ENCODE data around the gene KRTAP10-10.
"Not testable (repeated sequence)": the region's sequence is repeated elsewhere in the genome, so short reads cannot be mapped to it uniquely, and the experiment has no call there.

The KRTAP10-10 gene

DNA sequence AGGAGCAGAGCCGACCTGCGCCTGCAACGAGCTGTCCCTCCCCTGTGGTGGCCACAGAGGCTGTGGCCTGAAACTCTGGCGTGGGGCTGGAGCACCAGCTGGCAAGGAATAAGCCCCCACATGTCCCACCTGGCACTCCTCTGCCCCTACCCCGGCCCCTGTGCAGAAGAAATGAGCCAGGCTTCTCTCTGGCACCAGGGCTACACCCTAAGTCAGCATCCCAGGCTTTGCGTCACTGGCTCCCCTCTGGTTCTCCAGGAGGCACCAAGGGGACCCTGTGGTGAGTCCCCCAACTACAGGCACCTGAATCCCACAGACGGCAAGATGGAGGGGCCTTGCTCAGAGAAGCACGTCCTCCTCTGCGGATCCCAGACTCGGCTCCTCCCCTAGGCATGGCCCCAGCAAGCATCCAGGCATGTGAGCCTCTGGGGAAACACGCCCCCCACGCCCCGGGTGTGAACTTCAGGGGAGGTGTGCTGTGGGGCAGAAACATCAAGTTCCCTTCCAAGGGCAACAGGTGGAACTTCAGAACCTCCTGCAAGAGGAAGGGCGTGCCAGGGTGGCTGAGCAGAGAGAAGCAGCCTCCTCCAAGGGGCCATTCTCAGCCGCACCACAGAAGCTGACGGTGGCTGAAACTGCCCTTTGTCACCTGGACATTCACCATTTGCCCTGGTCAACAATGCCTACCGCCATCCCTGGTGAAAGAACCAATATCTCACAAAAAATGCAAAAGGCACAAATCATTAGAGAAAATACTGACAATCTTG is 33.9 kb upstream of the KRTAP10-10 start:
- DNase-seq: no peak

DNA sequence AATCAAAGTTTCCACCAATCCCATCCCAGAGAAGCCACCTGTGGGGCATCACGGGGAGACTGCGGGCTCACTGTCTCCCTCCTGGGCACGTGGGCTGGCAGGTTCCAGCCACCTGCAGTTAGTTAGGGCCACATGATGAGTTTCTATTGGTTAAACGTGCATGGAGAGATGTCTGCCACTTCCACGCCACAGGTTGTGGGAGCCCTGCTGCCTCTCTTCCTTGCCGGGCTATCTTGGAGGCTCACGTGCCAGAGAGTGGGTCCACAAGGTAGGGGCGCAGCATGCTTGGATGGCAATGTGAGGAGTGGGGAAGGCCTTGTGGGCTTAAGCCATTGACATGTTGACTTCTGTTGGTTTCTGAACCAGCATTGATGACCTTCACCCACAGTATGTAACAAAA is 33.2 kb upstream of the KRTAP10-10 start:
- DNase-seq: no peak

DNA sequence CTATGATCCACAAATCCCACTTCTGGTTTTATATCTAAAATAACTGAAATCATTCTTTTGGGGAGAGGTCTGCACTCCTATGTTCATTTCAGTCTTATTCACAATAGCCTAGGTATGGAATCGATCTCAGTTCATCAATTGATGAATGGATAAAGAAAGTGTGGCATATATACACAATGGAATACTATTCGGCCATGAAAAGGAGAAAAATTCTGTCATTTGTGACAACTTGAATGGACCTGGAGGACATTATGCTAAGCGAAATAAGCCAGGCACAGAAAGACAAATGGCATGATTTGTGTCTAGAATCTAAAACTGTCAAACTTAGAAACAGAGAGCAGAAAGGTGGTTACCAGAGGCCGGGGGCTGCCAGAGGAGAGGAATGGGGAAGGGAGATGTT is 30.7 kb upstream of the KRTAP10-10 start:
- no peak for DNase-seq

DNA sequence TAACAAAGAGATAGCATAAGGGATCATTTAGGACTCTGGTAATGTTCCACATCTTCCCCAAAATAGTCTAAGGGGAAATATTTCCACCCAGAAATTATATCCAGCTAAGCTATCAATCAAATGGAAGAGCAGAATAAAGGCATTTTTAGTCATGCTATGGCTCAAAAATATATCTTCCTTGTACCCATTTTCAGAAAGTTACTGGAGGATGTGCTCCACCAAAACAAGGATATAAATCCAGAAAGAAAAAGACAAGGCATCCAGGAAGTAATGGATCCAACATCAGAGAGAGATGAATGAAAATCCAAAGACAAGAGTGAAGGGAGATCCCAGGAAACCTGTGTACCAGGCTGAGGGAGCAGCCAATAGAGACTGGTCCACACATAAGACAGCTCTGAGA is 28.0 kb upstream of the KRTAP10-10 start:
- no peak for DNase-seq

DNA sequence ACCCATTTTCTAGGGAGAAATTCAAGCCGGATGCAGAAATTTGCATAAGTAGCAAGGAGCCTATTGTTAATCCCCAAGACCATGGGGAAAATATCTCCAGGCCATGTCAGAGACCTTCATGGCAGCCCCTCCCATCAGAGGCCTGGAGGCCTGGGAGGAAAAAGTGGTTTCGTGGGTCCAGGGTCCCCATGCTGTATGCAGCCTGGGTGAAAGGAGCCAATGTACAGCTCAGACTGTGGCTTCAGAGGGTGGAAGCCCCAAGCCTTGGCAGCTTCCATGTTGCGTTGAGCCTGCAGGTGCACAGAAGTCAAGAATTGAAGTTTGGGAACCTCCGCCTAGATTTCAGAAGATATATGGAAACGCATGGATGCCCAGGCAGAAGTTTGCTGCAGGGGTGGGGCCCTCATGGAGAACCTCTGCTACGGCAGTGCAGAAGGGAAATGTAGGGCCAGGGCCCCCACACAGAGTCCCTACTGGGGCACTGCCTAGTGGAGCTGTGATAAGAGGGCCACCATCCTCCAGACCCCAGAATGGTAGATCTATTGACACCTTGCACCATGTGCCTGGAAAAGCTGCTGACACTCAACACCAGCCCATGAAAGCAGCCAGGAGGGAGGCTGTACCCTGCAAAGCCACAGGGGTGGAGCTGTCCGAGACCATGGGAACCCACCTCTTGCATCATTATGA is 26.9 kb upstream of the KRTAP10-10 start:
- not testable (repeated sequence) for DNase-seq

DNA sequence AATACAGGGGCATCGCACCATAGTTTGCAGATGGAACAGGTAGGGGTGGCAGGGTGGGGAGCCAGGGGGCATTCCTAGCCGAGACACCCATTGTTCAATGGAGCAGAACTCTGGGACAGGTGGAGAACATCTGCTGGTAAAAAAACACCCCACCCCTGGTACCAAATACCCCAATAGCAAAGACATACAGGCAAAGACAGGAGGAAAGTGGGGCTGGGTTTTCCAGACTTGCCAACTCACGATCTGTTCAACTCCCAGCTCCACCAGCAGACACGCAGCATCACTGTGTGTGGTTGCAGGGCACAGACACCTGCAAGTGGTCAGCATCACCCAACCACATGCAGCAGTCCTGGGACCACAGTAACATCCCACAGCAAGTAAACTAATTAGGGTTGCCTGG is 25.6 kb upstream of the KRTAP10-10 start:
- DNase-seq: no peak

DNA sequence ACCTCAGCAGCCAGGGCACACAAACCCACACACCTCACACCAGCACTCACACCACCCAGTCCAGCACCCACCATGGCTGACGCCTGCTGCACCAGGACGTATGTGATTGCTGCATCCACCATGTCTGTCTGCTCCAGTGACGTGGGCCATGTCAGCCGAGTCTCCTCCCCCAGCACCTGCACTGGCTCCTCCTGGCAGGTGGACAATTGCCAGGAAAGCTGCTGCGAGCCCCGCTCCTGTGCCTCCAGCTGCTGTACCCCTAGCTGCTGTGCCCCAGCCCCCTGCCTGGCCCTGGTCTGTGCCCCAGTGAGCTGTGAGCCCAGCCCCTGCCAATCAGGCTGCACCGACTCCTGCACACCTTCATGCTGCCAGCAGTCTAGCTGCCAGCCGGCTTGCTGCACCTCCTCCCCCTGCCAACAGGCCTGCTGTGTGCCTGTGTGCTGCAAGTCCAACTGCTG is 25.1 kb upstream of the KRTAP10-10 start, which contains the start of gene KRTAP10-8:
TSS of gene KRTAP10-8 (plus strand) at position 51 of the 458 bp plus-strand sequence. CDS start at position 73, 22 bp downstream.
- DNase-seq: no peak

DNA sequence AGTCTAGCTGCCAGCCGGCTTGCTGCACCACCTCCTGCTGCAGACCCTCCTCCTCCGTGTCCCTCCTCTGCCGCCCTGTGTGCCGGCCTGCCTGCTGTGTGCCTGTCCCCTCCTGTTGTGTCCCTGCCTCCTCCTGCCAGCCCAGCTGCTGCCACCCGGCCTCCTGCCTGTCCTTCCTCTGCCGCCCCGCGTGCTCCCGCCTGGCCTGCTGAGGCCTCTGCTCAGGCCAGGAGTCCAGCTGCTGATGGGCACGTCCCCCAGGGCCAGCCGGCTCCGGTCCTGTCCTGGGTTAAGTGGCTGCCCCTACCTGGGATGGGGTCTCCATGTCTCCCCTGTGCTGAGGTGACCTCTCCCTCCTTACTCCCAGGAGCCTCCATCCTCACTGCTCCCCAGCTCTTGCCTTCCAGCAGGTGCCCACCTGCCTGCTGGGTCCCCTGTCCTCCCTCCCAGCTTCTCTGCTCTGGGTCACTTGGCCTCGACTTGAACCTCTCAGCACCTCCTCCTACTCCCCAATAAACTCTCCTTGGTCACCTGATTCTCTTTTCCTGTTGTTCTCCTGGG is 24.4 kb upstream of the KRTAP10-10 start:
- DNase-seq: no peak

DNA sequence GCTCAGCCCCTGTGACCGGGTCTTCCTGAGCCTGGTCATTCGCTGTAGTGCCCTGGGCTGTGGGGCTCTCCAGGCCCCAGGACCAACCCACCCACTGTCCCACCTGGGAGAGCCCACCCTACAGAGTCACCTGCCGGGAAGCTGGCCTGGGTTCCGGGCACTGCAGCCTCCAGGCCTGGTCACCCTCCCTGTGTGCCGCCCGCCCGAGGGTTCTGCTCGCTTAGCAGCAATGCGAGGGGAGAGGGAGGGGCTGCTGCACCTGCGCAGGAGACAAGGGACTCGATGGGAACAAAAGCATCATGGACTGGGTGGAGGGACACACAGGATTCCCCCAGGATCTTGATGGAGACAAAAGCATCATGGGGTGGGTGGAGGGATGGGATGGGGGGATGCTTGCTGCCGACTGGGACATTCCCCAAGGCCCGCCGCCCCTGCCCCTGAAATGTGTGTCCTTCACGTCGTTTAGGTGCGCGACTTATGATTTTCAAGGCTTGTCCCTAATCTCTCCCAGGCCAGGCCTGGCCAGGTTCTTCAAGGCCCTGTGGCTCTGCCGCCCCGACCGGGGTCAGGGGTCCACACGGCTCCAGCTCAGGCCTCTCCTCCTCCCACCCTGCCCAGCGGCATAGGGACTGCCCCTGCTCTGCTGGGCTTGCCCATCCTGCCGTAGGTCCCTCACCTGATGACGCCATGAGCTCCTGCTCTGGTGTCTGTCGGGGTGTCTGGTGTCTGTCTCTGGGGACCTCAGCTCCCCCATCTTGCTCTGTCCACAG is 23.6 kb upstream of the KRTAP10-10 start:
- no peak for DNase-seq

DNA sequence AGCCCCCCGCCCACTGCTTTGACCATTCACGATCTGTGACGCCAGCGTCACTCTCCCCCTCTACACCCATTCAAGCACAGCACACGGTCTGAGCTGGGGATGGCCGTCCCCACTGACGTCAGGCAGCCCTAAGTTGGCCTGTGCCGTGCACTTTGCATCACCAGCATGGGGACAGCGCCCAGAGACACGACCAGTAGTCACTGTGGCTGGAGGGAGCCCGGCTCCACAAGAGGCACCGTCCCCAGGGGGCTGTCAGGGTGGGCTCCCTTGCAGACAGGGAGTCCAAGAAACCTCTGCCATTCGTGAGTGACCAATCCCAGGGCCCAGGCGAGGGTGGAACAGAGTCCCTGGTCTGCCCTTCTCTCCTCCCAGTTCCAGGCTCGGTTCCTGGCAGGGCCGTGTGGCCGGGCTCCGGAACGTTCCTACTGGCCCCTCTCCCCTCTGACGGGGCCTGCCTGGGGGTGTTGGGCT is 23.0 kb upstream of the KRTAP10-10 start:
- no peak for DNase-seq

DNA sequence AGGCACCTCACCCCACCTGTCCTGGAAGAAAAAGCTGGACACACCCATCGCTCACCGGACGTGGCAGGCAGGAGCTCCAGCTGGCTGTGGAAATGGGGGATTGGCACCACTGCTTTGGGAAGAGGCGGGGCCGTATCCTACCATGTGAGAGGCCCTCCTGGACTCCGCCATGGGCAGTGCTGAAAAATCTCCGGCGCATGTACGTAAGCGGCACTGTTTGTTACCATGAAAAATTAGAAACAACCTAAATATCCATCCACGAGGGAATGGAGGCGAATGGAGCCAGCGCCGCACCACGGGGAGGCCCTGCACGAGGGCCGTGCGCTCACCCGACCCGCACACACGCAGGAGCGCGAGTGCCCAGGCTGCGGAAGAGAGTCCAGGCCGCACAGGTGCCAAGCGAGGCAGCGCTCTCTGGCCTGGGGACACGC is 22.2 kb upstream of the KRTAP10-10 start:
- no peak for DNase-seq

DNA sequence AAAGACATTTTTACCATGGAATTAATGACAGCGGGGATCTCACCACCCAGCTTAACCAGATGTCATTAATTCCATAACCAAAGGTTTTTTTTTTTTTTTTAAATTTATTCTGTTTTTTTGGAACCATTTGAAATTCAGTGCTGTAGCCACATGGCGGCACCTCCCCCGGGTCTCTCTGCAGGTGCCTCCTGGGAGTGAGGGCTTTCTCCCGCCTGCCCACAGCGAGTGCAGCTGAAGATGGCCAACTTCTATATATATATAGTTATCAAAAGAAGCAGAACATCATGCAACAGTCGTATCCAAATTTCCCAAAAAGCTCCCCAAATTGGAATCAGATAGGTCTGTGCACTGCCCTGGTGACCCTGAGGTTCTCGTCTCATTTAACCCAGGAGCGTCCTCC is 21.7 kb upstream of the KRTAP10-10 start:
- no peak for DNase-seq

DNA sequence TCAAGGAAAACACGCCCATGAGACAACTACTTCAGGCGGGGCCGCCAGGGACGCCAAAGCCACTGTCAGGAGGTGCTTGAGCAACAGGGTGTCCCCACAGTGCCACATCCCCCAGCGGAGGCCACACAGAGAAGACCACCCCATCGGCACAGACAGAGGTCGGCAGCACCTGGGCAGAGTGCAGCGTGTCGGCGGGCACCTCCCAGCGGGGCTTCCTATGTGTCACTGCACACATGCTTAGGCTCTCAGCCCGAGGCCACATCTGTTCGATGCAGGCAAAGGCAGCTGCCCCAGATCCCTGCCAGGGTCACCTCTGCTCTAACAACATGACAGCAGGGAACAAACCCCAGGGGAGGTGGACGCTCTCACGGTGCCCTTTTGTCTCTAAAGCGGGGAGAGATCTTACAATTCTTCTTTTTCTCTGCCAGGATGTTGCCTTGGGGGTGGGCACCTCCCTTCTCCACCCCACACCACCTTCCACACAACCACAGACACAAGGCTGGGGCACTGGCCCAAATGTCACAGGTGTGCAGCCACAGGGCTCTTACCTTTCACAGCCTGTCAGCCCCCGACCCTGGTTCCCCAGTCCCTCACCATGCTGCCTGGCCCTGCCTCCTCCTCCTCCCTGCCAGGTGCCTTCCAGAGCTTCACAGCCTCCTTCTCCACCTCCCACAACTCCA is 21.1 kb upstream of the KRTAP10-10 start:
- DNase-seq: no peak

DNA sequence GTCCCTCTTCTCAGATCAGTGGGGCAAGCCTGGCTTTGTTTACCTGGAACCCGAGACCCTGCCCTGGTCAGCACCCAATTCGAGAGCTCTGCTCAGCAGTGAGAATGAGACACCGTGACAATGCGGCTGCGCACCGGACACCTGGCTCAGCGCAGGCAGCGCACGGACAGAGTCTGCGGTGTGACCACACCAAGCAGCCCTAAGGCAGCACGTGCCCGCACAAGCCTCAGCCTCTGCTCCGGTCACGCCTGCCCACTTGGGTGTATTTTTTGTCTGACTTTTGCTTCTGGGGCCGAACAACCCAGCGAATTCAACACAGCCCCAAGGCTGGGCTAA is 20.6 kb upstream of the KRTAP10-10 start:
- DNase-seq: no peak

DNA sequence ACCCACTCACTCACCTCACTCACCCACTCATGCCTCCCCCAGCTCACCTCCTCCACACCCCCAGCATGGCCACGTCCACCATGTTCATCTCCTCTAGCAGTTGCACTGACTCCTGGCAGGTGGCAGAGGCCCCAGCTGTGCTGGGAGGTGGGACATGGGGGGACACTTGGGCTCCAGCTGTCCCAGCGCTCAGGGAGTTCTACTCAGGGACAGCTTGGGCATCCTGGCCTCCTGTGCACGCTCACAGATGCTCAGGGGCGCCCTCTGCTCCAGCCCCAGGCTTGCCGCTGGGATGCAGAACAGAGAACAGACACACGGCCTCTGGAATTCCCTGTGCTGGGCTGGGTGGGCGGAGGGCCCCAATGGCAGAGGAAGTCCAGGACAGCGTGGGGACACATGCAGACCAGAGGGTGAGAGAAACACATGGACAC is 20.1 kb upstream of the KRTAP10-10 start:
- DNase-seq: no peak

DNA sequence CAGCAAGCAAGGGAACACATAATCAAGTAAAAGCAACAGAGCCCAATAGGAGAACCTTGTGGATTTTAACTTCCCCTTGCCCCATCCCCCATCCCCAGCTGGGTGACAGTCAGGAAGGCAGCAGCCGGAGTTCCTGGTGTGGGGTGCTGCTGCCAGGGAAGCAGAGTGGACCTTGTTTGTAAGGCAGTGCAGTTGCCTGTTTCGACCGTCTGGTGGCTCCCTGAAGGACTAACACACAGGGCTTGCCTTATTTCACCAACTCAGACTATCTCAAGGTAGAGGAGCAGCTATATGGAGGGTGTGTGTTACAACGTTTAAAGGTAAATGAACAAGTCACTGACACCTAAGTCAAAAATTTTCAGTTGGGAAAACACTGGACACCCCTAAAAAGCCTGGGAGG is 18.7 kb upstream of the KRTAP10-10 start:
- DNase-seq: no peak

DNA sequence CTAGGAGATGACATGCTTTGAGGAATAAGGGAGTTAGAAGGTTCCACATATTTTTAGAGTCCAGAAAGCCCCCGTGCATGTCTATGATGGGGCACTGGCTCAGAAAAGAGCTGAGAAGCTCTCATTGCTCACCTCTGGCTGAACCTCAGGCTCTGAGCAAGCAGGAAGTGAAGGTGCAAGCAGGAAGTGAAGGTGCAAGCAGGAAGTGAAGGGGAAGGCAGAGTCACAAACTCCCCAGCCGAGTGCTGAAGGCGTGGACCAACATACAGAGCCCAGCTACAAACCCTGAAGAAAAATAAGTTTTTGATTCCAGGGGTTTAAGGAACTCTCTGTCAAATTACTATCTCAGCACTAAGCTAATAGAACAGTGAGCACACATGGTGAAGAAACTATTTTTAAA is 18.2 kb upstream of the KRTAP10-10 start:
- DNase-seq: peak; percentile 59

DNA sequence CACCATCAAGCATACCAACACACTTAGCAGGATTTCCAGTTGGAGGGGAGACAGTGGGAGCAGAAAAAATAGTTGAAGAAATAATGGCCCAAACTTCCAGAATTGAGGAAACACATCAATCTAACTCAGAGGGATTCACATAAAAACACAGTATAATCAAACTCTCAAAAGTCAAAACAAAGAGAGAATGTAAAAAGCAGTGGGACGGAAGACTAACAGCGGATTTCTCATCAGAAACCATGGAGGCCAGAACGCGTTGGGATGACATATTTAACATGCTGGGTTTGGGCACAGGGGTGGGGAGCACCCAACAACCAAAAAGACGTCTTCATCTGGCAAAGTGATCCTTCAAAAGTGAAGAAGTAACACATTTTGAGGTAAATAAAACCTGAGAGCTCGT is 17.3 kb upstream of the KRTAP10-10 start:
- no peak for DNase-seq

DNA sequence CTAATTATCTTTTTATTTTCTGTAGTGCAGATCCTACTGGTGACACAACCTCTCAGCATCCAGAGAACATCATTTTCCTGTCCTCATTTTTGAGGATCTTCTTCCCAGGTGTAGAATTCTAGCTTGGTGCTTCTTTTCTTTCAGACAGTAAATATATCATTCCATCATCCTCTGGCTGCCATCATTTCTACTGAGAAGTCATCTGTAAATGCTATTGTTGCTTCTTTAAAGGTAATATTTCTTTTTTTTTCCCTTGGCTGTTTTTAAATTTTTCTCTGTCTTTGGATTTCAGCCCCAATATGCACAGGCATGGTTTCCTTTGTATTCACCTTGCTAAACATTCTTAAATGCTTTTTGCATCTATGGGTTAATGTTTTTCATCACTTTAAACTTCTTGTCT is 13.6 kb upstream of the KRTAP10-10 start:
- DNase-seq: no peak

DNA sequence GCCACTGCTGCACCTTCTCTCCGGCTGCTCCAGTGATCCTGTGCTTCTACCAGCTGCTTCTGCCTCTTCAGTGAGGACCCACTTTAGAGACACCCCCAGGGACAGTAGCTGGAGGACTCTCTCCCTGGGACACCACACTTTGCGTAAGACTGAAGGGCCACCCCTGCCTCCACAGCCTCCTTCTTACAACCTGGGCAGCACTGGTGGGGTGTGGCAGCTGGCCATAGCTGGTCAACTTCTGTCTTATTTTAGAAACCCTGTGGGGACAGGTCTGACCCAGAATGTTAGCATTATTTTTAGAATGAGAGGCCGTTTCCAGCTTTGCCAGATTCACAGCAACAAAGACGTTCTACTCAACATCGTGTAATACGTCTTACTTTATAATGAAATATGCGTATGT is 11.4 kb upstream of the KRTAP10-10 start:
- DNase-seq: no peak

DNA sequence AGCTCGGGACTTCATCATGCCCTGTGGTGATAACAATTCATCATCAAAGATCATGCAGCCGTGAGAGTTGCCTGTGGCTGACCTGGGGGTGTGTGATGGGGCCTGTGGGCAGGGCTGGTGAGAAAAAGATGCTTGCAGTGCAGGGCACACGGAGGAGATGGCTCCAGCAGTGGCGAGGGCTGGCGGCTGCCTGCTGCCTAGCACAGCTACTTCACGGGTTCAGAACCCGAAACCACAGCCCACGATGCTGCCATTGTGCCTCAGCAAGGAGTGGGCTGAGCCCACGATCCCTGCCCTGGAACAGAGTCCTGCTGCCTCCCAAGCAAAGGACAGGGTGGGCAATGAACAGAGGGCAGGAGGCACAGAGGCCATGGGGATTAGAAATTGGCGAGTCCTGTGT is 10.9 kb upstream of the KRTAP10-10 start:
- no peak for DNase-seq

DNA sequence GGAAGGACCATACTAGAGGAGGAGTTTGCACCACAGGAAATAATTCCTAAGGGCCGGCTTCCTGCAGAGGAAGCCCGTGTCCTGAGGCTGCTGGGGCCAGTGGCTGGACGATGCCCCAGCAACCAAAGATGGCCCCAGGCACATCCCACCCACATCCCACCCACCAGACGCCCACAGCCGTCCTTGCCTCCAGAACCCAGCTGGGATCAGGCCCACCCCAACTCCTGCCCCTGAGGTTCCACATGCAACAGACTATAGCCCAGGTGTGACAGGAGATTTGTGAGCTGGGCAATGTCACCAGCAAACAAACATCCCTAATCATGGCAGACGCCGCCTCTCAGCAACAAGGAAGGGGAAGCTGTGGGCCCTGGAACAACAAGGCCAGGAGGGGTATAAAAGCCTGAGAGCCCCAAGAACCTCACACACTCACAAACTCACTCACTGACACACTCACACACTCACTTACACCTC is 10.4 kb upstream of the KRTAP10-10 start, which contains the start of gene KRTAP10-9:
TSS of gene KRTAP10-9 (plus strand) at position 421 of the 471 bp plus-strand sequence. CDS start 79 bp downstream, outside the sequence.
- no peak for DNase-seq

Measured in activated naive CD4-positive, alpha-beta T cell treated with anti-CD3 and anti-CD28 coated beads, Interleukin-2, amount 50 U/mL, for 16 hours (primary cell).